ENCODE results near the gene CEMIP. TPM values are rescaled to one million over a fixed set of nuclear protein-coding genes. Genes with fewer than 3 reads are reported as not detected.

Gene CEMIP
- total RNA-seq, 1 donor from 2014 or later: 0.44 TPM

GRCh38 chr15:80778621-80778963 is 578 bp upstream of the CEMIP start:
- Histone ChIP-seq H3K27me3 (ENCODE audit: low read depth) (peaks cover 62% of the 10 kb centered on the region), H3K4me3 (peak overlapping the region; percentile 70), H3K36me3 (no peaks in the 10 kb centered on the region), H3K4me1 (peaks cover 44% of the 10 kb centered on the region), H3K9me3 (replicated peaks) (no peaks in the 10 kb centered on the region), H3K27ac (replicated peaks) (no peak overlapping the region)
- no peak for DNase-seq
- intact Hi-C loops (cut with micrococcal nuclease): loop anchor here (5.0 to 10.0 kb wide), 3 partner anchors 124 to 211 kb away; no protein-coding TSS in a partner anchor
- TF ChIP-seq, protein P1, sequence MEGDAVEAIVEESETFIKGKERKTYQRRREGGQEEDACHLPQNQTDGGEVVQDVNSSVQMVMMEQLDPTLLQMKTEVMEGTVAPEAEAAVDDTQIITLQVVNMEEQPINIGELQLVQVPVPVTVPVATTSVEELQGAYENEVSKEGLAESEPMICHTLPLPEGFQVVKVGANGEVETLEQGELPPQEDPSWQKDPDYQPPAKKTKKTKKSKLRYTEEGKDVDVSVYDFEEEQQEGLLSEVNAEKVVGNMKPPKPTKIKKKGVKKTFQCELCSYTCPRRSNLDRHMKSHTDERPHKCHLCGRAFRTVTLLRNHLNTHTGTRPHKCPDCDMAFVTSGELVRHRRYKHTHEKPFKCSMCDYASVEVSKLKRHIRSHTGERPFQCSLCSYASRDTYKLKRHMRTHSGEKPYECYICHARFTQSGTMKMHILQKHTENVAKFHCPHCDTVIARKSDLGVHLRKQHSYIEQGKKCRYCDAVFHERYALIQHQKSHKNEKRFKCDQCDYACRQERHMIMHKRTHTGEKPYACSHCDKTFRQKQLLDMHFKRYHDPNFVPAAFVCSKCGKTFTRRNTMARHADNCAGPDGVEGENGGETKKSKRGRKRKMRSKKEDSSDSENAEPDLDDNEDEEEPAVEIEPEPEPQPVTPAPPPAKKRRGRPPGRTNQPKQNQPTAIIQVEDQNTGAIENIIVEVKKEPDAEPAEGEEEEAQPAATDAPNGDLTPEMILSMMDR (IDR thresholded peaks at IDR 0.05; ENCODE audit: borderline replicate concordance): no peak

- H3K36me3 ChIP-seq: no peaks in the 10 kb centered on the region
- H3K9me3 ChIP-seq (replicated peaks): no peaks in the 10 kb centered on the region
- no peak overlapping the region for H3K27ac ChIP-seq (replicated peaks)
- intact Hi-C loops (cut with micrococcal nuclease): loop anchor here (5.0 to 10.0 kb wide), 3 partner anchors 125 to 213 kb away; no protein-coding TSS in a partner anchor
- TF ChIP-seq, protein P1 (IDR thresholded peaks at IDR 0.05; ENCODE audit: borderline replicate concordance): no peak
- peaks cover 44% of the 10 kb centered on the region for H3K4me1 ChIP-seq
- no peak for DNase-seq
- H3K4me3 ChIP-seq: peak overlapping the region; percentile 70
- peaks cover 75% of the 10 kb centered on the region for H3K27me3 ChIP-seq (ENCODE audit: low read depth)
These were observed 667 bp downstream of the CEMIP start for GRCh38 chr15:80779658-80780415.

DNA sequence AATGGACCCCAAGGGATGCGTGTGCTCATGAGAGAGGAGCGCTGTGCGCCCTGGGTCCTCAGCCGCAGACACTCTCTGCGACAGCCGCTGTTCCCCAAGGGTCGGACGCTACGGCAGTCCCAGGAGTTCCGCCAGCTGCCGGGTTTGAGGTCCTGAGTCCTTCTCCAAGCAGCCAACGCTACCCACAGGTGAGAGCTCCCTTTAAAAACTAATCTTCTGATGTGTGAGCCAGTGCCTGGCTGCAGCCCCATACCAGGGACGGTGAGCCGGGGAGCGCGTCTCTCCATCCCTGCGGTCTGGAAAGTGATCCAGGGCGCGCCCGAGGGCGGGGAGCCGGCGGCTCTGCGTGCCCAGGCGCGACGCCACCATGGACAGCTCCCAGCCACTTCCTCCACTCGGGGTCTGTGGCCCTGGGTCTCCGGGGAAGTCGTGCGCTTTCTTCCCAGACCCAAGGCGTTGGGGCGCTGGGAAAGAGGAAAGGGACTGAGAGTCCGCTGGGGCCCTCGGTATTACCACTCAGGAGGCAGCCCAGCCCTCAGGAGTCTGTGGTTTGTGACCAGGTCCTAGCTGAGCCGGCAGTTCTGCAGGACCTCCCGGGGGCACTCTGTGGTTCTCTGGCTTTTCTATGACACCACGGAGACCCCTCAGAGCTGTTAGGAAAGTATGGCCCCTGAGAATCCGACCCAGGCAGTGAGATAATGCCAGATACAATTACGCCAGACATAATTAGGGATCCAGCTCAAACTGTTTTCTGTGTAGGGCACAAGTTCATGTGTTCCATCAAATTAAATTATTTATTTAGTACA is 1.4 kb downstream of the CEMIP start:
- TF ChIP-seq, protein P1 (IDR thresholded peaks at IDR 0.05; ENCODE audit: borderline replicate concordance): no peak
- intact Hi-C loops (cut with micrococcal nuclease): no loop called here
- peak; percentile 53 for DNase-seq
- Histone ChIP-seq H3K27me3 (ENCODE audit: low read depth) (peaks cover 82% of the 10 kb centered on the region), H3K4me1 (peaks cover 44% of the 10 kb centered on the region), H3K36me3 (no peaks in the 10 kb centered on the region), H3K4me3 (peak overlapping the region; percentile 70), H3K9me3 (replicated peaks) (no peaks in the 10 kb centered on the region), H3K27ac (replicated peaks) (no peak overlapping the region)

GRCh38 chr15:80783260-80783659 is 4.1 kb downstream of the CEMIP start:
- no peak for DNase-seq
- Histone ChIP-seq H3K36me3 (no peaks in the 10 kb centered on the region), H3K9me3 (replicated peaks) (no peaks in the 10 kb centered on the region), H3K4me3 (no peak overlapping the region), H3K27me3 (ENCODE audit: low read depth) (peaks cover 88% of the 10 kb centered on the region), H3K4me1 (peaks cover 26% of the 10 kb centered on the region), H3K27ac (replicated peaks) (no peak overlapping the region)
- TF ChIP-seq, protein P1 (IDR thresholded peaks at IDR 0.05; ENCODE audit: borderline replicate concordance): no peak
- intact Hi-C loops (cut with micrococcal nuclease): no loop called here

GRCh38 chr15:80785335-80785734 is 6.2 kb downstream of the CEMIP start:
- TF ChIP-seq, protein P1 (IDR thresholded peaks at IDR 0.05; ENCODE audit: borderline replicate concordance): no peak
- Histone ChIP-seq H3K27me3 (ENCODE audit: low read depth) (peaks cover 76% of the 10 kb centered on the region), H3K9me3 (replicated peaks) (no peaks in the 10 kb centered on the region), H3K4me1 (peaks cover 6% of the 10 kb centered on the region), H3K4me3 (no peak overlapping the region), H3K36me3 (no peaks in the 10 kb centered on the region), H3K27ac (replicated peaks) (no peak overlapping the region)
- intact Hi-C loops (cut with micrococcal nuclease): no loop called here
- DNase-seq: no peak

Data from left ventricle myocardium inferior (tissue), 1 donor.